Stimulated activated CD4-positive, alpha-beta T cell treated with anti-CD3 and anti-CD28 coated beads, Interleukin-1b, Interleukin-23, amount 100 ng/mL, for 1 hour (primary cell): ENCODE data around the gene SCLY.

Source experiments
- DNase-seq, 2 donors: peaks; one replicate each; pipeline ENCODE4 v3.0.0-alpha.2; 2020; ENCODE audit warnings: low read depth in 2 of 2

The SCLY gene

DNA sequence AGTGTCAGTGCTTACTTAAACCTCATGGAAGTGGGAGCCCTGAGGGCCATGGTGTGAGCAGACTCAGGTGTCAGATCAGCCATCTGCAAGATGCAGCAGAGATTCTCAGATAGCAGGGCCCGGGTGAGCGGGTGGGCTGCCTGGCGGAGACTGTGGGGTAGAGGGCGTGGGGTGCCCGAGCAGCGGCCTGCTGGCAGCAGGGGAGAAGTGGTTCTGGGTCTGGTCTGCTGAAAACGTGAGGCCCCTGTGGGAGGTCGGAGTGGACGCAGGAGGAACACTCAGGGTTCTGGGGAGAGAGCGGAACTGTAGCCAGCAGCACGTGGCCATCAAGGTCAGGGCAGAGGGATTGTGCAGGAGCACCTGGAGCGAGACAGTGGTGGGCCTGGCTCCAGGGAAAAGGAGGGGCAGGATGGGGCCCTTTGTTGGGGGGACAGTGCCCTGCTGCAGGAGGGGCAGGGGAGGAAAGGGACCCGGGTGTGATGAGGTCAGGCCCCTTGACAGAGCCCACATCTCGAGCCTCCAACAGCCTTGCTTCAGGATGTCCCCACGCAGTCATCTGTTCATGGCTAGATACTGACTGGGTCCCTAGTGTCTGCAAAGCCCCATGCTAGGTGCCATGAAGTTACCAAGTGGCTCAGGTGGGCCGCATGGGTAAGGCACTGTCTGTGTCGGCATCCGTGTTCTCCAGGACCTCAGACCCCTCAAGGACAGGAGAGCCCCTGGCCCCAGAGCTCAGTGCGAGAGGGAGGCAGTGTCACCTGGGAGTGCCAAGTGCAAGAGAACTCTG lies 36.6 kb downstream of the SCLY start:
- DNase-seq = no peak

DNA sequence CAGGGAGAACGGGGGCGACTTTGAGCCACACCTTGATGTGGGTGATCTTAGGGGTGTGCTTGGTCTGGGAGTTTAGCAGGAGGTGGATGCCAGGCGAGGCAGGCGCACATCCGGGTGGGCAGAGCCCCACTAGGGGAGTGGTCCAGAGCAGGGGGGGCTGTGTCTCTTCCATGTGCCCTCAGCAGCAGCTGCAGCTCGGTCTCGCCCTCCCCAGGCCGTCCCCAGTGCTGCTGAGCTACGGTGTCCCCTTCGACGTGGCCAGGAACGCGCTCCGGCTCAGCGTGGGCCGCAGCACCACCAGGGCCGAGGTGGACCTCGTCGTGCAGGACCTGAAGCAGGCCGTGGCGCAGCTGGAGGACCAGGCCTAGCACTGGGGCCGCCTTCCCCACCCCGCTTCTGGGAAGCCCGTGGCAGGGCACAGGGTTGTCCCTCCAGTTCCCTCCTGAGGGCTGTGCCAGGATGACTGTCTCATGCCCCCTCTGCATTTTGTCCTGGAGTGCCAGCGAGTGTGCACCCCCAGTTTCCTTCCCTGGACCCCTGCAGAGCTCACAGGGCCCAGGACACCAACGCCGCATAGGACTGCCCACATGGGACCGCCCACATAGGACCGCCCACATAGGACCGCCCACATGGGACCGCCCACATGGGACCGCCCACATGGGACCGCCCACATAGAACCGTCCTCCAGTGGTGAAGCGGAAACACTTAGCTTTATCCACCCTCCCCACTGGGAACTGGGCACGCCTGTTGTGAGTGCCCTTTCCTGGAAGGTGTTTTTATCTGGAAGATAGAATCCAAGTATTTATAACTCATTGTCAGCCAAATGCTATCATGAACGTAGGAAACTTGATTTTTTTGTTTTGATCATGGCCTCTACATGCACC lies 37.4 kb downstream of the SCLY start:
- DNase-seq = no peak

DNA sequence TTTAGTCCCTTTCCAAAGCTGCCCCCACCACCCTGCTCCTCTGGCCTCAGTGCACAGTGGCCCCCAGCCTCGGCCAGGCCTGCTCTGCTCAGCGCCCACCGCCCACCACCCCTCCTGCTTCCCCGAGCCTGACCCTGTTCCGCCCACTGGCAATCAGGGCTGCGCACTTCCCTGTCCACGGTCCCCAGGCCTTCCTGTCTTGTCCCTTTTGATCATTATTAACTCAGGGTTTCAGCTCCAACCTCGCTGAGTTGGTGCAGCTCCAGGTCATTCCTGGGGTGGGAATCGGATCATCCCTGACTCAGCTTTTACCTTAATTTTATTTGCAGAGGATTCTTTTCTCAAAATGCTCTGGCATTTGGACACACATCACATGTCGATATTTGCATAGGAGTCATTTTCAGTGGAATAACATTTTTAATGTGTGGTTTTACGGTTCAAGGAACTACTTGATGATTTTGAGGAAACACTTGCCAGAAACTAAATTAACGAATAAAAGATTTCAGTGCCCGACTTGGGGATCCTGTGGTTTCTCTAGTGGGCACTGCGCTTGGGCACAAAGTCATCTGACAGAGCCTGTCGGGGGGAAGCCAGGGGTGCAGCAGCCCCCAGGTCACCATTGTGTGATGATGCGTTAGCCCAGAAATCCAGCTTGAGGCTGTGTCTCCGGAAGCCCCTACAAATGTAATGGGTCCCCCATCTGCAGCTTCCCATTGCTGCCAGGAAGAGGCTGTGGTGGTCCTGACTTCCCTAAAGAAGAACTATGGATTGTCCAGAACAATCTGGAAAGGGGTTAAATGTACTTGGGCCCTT lies 38.3 kb downstream of the SCLY start:
- DNase-seq = no peak

DNA sequence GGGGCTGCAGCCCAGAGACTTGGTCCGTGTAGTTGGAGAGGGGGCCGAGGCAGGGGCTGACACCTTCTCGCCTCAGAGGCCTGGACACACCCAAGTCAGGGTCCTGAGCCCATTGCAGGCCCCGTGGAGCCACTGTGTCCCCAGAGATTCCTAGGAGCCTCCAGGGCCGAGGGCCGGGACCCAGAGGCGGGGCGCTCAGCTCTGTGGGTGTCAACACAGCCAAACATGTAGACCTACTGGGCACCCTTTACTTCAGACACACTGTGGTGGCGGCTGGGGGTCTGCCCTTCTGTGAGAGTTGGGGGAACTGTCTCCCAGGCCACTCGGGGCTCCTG lies 38.9 kb downstream of the SCLY start:
- no peak for DNase-seq

DNA sequence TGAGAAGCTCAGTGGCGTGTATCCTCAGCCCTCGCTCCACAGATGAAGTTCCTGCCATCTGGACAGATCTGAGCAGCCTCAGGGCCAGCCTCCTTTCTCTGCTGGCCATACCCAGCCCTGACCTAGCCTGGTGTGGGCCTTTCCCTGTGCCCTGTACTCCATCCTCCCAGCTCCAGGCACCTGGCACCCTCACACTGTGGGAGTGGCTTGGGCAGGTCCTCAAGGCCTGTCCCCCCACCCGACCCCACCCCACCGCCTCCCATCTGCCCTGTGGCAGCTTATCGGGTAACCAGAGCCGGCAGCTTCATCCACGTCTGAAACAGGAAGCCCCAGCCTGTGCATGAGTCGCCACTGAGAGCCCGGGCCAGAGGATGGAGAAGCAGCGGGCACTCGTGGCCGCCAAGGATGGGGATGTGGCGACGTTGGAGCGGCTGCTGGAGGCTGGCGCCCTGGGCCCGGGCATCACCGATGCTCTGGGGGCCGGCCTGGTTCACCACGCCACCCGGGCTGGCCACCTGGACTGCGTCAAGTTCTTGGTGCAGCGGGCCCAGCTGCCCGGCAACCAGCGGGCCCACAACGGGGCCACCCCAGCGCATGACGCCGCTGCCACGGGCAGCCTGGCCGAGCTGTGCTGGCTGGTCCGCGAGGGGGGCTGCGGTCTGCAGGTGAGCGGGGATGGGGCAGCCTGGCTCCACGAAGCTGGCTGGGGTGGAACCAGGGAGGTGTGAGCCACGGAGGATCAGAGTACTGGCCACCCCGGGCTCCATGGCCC lies 39.4 kb downstream of the SCLY start, which contains the start of gene ESPNL:
ESPNL (plus strand) TSS at position 292 of the 772 bp plus-strand sequence; CDS start at position 372, 80 bp downstream.
- DNase-seq = no peak

DNA sequence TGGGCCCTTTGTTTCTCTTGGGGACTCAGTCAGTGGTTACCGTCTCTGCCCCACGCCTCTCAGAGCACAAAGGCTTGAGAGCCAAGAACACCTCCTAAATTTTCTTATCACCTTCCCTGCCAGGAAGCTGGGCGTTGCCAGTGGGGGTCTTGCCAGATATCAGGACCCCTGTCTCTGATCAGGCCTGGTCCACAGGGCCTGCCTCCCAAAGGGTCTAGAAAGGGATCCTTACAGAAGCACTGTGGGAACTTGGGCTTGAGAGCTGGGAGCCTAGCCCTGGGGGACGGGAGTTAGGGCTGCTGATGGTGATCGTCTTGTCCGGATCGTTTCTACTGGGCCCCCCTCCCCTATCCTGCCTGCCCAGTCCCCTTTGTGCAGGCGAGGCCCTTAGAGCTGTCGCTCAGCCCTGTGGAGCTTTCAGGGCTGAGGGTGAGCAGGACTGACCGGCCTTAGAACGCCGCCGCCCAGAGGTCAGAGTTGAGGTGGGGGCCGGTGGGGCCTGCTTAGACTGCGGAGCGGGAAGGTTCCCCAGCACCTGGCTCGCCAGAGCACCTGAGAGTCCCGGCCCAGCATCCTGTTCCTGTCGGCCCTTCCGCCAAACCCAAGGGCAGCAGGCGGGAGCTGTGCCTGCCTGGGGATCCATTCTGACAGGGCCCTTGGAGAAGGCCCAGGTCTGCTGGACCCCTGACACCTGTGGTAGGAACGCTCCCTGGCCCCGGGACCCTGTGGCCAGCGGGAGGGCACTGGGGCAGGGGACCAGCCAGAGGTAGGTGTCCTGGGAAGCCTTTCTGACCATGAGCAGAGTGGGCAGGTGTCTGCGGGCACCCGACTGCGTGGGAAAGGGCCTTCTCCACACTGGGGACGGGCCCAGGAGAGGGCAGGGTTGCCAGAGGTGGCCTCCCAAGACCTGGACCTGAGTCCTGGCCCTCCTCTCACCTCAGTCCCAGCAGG lies 40.3 kb downstream of the SCLY start:
- DNase-seq = no peak

DNA sequence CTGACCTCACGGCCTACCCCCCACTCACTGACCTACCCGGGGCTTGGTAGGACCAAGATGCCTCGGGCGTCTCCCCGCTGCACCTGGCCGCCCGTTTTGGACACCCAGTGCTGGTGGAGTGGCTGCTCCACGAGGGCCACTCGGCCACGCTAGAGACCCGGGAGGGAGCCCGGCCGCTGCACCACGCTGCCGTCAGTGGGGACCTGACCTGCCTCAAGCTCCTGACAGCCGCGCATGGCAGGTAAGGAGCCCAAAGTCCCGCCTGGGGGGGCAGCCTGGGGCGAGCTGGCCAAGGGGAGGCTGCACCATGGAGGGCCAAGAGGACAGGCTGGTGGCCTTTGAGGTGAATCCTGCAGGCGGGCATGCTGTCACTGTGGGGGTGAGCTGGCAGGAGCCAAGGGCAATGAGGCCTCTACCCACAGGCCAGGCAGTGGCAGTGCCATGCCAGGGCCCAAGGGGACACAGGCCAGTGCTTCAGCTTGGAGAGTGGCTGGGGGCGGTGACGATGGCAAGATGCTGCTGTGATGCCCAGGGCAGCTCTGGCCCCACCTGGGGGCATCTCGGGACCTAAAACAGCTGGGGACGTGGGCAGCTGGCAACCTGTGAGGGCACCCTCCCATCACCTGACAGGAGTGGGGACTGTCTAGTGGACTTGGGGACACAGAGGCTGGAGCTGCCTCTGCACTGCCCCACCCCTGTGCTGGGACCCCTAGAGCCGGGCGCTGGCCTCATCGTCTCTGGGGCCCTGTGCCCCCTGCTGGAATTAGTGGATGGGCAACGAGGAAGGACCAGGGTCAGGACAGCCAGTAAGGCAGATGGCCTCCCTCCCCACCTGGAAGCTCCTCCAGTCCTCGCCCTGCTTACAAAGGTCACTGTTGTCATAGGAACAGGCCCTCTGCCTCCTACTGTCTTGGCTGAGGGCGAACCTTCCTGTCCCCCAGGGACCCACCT lies 41.4 kb downstream of the SCLY start:
- no peak for DNase-seq

DNA sequence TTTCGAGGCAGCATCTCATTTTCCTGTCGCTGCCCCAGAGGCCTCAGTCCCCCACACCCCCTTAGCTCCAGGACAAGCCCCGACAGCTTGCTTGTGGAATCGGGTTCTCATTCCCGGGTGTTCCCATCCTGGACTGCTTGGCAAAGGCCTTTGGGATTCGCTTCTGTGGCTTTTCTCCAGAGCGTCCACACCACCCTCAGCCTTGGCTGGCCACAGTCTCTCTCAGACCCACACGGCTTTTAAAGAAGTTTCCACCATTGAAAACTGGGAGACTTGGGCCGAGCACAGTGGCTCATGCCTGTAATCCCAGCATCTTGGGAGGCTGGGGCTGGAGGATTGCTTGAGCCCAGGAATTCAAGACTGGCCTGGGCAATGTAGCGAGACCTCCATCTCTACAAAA lies 42.1 kb downstream of the SCLY start:
- DNase-seq = no peak

DNA sequence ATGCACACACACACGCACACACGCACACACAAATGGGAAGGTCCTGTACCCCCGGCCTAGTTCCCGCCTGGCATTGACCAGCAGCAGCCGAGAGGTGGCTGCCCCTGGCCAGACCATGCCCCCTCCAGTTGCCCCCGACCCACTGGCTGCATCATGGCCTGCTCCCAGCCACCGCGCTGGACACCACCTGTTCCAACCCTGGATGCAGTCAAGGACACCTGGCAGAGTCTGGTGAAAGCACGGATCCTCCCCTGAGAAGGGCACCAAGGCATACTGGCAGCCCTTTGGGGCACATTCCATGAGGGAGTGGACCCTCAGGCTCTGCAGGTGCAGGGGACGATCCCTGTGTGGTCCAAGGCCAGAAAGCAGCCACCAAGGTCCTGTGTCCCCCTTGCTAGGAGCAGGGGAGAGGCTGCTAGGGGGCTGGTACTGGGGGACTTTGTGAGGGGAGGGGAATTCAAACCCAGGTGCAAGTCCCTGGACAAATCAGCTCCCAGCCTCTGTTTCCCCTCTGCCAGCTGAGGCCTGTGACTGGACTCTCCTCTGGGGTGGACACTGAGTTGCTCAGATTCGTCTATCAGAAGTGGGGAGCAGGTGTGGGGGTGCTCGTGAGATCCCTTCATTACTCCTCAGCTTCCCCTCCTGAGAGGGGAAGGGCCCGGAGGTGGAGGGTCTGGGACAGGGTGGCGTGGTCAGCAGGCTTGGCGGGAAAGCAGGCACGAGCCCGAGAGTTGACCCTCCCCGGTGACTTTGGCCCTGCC lies 42.8 kb downstream of the SCLY start:
- no peak for DNase-seq

DNA sequence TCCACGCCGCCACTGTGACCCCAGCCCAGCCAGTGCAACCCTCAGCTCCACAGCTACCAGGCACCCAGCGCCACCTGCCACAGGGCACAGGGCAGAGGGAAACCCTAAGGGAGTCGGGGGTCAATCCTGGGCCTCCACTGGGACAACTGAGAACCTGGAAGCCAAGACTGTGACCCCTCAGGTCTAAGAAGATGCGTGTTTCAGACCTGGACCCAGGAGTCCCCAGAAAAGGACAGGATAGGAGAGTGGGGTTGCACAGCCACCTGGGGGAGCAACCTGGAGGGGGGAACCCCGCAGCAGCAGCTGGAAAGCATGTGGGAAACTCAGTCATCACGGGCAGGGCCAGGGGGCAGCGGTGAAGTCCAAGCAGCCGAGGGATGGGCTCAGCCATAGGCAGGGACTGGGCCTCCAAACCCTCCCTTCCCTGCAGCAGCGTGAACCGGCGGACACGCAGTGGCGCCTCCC lies 43.5 kb downstream of the SCLY start:
- no peak for DNase-seq

DNA sequence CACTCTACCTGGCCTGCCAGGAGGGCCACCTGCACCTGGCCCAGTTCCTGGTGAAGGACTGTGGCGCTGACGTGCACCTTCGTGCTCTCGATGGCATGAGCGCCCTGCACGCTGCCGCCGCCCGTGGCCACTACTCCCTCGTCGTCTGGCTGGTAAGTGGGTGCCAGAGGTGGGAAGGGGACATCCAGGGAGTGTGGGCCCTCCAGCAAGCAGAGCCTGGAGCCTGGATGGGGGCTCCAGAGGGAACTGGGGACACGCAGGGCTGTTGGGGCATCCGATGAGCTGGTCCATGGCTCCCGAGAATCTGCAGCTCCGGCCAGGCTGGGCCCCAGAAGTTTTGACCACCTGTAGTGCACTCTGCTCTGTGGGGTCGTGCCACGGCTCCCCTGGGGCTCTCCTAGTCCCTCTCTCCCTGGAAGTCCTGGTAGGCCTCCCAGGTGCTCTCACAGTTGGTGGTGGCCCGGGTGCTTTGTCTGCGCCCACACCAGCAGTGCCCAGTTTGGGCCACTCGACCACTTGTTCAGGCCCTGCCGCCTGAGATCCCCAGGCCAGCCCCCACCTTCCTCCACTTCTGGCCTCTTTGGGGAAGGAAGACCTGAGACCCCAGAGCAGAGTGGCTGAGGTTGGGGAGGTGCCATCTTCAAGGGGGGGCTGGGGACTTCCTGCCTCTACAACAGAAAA lies 44.0 kb downstream of the SCLY start:
- no peak for DNase-seq

DNA sequence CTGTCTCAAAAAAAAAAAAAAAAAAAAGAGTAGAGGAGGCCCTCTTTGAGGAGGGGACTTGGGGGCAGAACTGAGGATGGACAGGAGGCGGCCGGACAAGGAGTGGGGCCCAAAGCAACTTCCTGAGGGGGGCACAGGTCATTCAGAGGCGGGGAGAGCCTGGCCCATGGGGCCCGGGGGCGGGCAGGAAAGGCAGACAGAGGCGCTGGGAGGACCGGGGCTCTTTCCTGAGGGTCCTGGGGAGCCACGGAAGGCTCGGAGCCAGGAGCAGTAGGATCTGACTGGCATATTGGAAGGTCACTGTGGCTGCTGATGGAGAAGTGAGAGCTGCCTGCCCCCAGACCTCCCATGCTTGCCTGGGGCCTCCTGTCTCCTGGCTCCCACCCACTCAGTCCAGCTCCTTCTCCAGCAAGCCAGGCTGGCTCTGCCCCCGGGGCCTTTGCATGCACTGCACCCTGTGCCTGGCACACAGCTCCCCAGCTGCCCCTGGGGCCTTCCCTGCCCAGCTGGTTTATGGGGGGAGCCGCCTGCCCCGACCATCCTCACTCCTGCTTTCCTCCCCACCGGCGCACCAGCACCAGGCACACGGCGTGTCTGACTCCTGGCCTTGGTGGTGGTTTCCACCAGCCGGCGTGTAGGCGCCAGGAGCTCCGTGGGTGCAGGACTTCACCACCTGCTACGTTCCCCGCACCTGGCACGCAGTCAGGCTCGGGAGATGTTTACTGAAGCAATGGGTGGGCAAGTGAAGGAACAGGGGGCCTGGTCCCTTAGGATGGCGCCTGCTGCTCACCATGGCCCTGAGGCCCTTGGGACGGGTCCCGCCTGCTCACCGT lies 44.9 kb downstream of the SCLY start:
- DNase-seq = no peak

DNA sequence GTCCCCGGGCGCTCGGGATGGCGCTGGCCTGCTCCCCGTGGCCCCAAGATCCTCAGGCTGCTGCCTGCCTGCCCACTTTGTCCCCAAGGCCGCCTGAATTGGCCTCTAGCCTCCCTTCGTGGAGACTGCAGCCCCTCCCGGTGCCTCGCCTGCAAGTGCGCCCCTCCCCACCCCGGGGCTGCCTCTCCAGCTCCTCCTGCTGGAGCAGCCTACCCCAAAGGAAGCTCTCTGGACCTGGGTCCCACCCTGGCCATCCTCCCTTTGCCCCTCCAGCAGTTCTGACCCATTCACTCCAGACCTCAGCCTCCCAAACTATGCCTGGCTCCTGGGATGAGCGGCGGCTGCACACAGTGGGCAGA lies 45.5 kb downstream of the SCLY start:
- DNase-seq = no peak

DNA sequence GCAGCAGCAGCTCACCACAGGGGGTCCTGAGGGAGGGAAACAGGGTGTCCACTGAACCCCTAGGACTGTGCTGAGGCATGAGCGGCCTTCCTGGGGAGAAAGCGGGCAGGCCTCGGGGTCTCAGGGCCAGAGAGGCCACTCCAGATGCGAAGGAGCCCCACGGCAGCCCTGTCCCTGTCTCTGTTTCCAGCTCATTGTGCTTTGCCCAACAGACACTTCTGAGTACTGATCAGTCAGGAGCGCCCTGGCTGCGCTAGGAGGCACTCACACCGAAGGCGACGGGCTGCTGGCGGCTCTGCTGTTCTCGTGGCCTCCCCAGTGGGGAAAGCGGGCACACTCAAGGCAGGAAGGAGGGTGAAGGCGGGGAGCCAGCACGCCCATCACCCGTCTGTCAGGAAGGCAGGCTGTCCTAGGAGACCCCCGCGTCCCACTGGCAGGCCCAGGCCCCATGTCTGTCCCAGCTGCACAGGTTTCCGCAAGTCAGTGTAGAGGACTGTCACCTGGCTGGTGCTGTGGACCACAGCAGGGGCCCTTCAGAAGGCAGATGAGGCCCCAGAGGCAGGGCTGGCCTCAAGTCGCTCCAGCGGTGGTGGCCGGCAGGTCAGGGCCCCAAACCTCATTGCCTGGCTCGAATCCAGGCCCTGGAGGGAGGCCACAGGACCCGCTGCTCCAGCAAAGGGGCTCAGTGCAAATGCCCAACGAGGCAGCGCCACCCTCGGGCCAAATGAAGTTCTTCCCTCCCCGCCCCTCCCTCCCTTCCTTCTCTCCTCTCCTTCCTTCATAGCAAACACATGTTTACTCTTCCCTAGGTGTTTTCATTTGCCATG lies 46.1 kb downstream of the SCLY start:
- DNase-seq = no peak

DNA sequence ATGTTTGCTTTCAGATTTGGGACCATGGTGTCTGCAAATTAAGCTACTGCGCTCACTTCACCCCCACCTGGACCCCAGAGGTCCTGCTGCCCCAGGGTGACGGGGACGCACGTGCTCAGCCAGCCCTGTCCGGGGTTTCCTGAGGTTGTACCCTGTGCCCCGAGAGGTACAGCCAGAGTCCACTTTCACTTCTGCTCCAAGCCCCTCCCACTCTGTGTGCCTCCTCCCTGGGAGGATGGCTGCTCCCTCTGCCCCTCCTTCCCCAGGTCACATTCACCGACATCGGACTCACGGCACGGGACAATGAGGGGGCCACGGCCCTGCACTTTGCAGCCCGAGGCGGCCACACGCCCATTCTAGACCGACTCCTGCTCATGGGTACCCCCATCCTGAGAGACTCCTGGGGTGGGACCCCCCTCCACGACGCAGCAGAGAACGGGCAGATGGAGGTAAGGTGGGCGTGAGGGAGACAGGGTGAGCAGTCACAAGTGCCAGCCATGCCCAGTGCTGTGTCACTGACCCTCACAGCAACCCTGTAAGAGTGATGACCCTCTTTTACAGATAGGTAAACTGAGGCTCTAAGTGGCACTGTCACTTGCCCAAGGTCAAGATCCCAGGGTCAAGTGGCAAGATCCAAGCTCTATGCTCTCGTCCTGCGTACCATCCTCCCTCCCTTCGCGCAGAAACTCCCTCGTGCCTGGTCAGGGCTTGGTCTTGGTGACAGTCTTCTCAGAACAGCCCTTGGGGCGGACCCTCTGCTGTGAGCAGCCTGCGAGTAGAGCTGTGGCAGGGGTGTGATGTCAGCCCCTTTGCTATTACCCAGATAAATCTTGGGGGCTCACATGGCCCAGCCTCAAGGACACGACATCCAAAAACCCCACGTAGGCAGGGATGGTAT lies 47.0 kb downstream of the SCLY start:
- DNase-seq = no peak
